Upper lobe of left lung (tissue), 6 donors: ENCODE data around the gene RGCC. TPM values are rescaled to one million over a fixed set of nuclear protein-coding genes. Genes with fewer than 3 reads are reported as not detected.

Experiments used
- ATAC-seq, 2 donors: fragments of 200-7000 bp; cut with Tn5 transposase; one replicate each; pipeline ENCODE4 v1.9.1; 2022; ENCODE audit warnings: mild to moderate bottlenecking in 2 of 2, moderate library complexity in 2 of 2; ENCODE audit not compliant: low FRiP score in 2 of 2
- DNase-seq, 2 donors: peaks; one replicate each; pipeline ENCODE4 v3.0.0-alpha.2; 2019 to 2020
- H3K27ac ChIP-seq, 4 donors: fragments of 200-600 bp; sonication (generic); one replicate each; pipeline ENCODE4 v1.5.1; 2016 to 2019
- H3K27me3 ChIP-seq, 4 donors: fragments of 200-600 bp; sonication (generic); one replicate each; pipeline ENCODE4 v1.5.1; 2017 to 2019
- H3K36me3 ChIP-seq, 4 donors: fragments of 200-600 bp; sonication (generic); one replicate each; pipeline ENCODE4 v1.5.1; 2016 to 2019
- H3K4me1 ChIP-seq, 4 donors: fragments of 200-600 bp; sonication (generic); one replicate each; pipeline ENCODE4 v1.5.1; 2018 to 2019
- H3K4me3 ChIP-seq, 4 donors: fragments of 200-600 bp; sonication (generic); one replicate each; pipeline ENCODE4 v1.5.1; 2017 to 2019; ENCODE audit warnings: mild to moderate bottlenecking in 2 of 4, moderate library complexity in 1 of 4
- H3K9me3 ChIP-seq, 4 donors: fragments of 200-600 bp; sonication (generic); one replicate each; pipeline ENCODE4 v1.5.1; 2018 to 2019
- CTCF ChIP-seq, 6 experiments: fragments of 450-650 bp in 4 of 6; fragments of 200-600 bp in 2 of 6; sonication (generic) in 2 of 6; IDR thresholded peaks; one replicate each; pipeline ENCODE4 v1.5.1; 2016 to 2019; ENCODE audit warnings: antibody characterized with exemption in 6 of 6
- EP300 ChIP-seq, 4 donors: sonication (generic); formaldehyde crosslinking; IDR thresholded peaks; one replicate each; pipeline ENCODE4 v1.5.1; 2017; ENCODE audit warnings: antibody characterized with exemption in 4 of 4, control low read depth in 2 of 4
- POLR2A ChIP-seq, 4 donors: fragments of 450-650 bp; IDR thresholded peaks; one replicate each; pipeline ENCODE4 v1.5.1; 2016 to 2017; ENCODE audit warnings: antibody characterized with exemption in 4 of 4, mild to moderate bottlenecking in 2 of 4
- POLR2AphosphoS5 ChIP-seq, 2 donors: sonication (generic); formaldehyde crosslinking; IDR thresholded peaks; one replicate each; pipeline ENCODE4 v1.5.1; 2017; ENCODE audit warnings: antibody characterized with exemption in 2 of 2
- WGBS, 2 donors: methylation state at CpG; one replicate each; pipeline ENCODE4 v1.1.5; 2017 to 2018; 5-methylcytosine and 5-hydroxymethylcytosine counted together
- total RNA-seq, 6 donors: library from RNA; depleted of rRNA in 4 of 6; stranded (reverse); fragments of >200 nt in 4 of 6; gene quantifications; one replicate each; pipeline versions ENCODE4 v1.1.0 to v1.2.1, GENCODE V29; 2016 to 2021
- donor health status: DM: no; HTN: no; CAD: no; lungs with moderate emphysema.
- donor health status: DM: no; HTN: yes; CAD: no; lungs with severe emphysema.

Gene RGCC
- total RNA-seq, 6 donors from 2014 or later: 359 to 1,301 (median 720) TPM

GRCh38 chr13:41491436-41491835, 34.1 kb downstream of the RGCC start:
- ATAC-seq (no peak), DNase-seq (no peak)
- no peaks in the 10 kb centered on the region for H3K9me3 ChIP-seq
- H3K27me3 ChIP-seq: no peaks in the 10 kb centered on the region
- H3K36me3 ChIP-seq: no peaks in the 10 kb centered on the region
- no peak overlapping the region for H3K4me3 ChIP-seq
- H3K4me1 ChIP-seq: peaks cover 20 to 29% (median 26%) of the 10 kb centered on the region in 4 donors
- TF ChIP-seq POLR2A (IDR thresholded peaks at IDR 0.05): no peak
- no peak for TF ChIP-seq CTCF (IDR thresholded peaks at IDR 0.05)
- no peak for TF ChIP-seq POLR2AphosphoS5 (IDR thresholded peaks at IDR 0.05)
- no peak for TF ChIP-seq EP300 (IDR thresholded peaks at IDR 0.05)
- H3K27ac ChIP-seq: no peak overlapping the region

- H3K27me3 ChIP-seq: no peaks in the 10 kb centered on the region
- peak overlapping the region; percentile 3 to 57 (median 50) for H3K27ac ChIP-seq
- TF ChIP-seq POLR2AphosphoS5 (IDR thresholded peaks at IDR 0.05) (no peak), POLR2A (IDR thresholded peaks at IDR 0.05) (no peak), EP300 (IDR thresholded peaks at IDR 0.05) (no peak), CTCF (IDR thresholded peaks at IDR 0.05) (no peak)
- DNase-seq: no peak
- H3K36me3 ChIP-seq: no peaks in the 10 kb centered on the region
- no peak overlapping the region for H3K4me3 ChIP-seq
- no peak for ATAC-seq
- H3K4me1 ChIP-seq: peaks cover 27 to 29% (median 28%) of the 10 kb centered on the region in 4 donors
- WGBS, 2 donors: 46% methylated on average over 4 of the region's 4 CpGs
- no peaks in the 10 kb centered on the region for H3K9me3 ChIP-seq
Measured at GRCh38 chr13:41492432-41493260, 35.3 kb downstream of the RGCC start.

GRCh38 chr13:41494202-41494601, 36.9 kb downstream of the RGCC start:
- ATAC-seq (peak in 1 of 2 donors; percentile 25), DNase-seq (no peak)
- H3K36me3 ChIP-seq: no peaks in the 10 kb centered on the region
- WGBS, 2 donors: 27 to 95% methylated on average over 1 to 6 of the region's 6 CpGs
- no peak overlapping the region for H3K27ac ChIP-seq
- no peak for TF ChIP-seq EP300 (IDR thresholded peaks at IDR 0.05)
- no peak for TF ChIP-seq CTCF (IDR thresholded peaks at IDR 0.05)
- H3K27me3 ChIP-seq: no peaks in the 10 kb centered on the region
- no peak overlapping the region for H3K4me3 ChIP-seq
- H3K4me1 ChIP-seq: peaks cover 27 to 29% (median 28%) of the 10 kb centered on the region in 4 donors
- no peaks in the 10 kb centered on the region for H3K9me3 ChIP-seq

GRCh38 chr13:41495044-41495443, 37.7 kb downstream of the RGCC start:
- no peaks in the 10 kb centered on the region for H3K9me3 ChIP-seq
- no peaks in the 10 kb centered on the region for H3K27me3 ChIP-seq
- TF ChIP-seq CTCF (IDR thresholded peaks at IDR 0.05): no peak
- TF ChIP-seq POLR2A (IDR thresholded peaks at IDR 0.05): no peak
- no peak for TF ChIP-seq POLR2AphosphoS5 (IDR thresholded peaks at IDR 0.05)
- no peak for TF ChIP-seq EP300 (IDR thresholded peaks at IDR 0.05)
- no peak overlapping the region for H3K27ac ChIP-seq
- no peak overlapping the region for H3K4me3 ChIP-seq
- 38 to 45% methylated on average over 5 of the region's 5 CpGs for WGBS, 2 donors
- H3K4me1 ChIP-seq: peaks cover 27 to 29% (median 28%) of the 10 kb centered on the region in 4 donors
- DNase-seq: no peak
- ATAC-seq: no peak
- H3K36me3 ChIP-seq: no peaks in the 10 kb centered on the region
